Panc1 (cell line): ENCODE data around the gene DAPK1.

Experiments used
- TF ChIP-seq, protein P1 (sequence below): fragments of 450-650 bp; IDR thresholded peaks from 2 replicates; pipeline ENCODE4 v1.5.1; 2017; ENCODE audit warnings: mild to moderate bottlenecking
- TF ChIP-seq, protein P2 (sequence below), 2 experiments: IDR thresholded peaks; 2 replicates each; pipeline ENCODE4 v1.6.1; 2011 to 2012; ENCODE audit warnings: low read depth in 2 of 2, control low read depth in 1 of 2, low read length in 1 of 2, mild to moderate bottlenecking in 1 of 2, moderate library complexity in 1 of 2; ENCODE audit not compliant: insufficient read depth in 1 of 2

- TF ChIP-seq, protein P1, sequence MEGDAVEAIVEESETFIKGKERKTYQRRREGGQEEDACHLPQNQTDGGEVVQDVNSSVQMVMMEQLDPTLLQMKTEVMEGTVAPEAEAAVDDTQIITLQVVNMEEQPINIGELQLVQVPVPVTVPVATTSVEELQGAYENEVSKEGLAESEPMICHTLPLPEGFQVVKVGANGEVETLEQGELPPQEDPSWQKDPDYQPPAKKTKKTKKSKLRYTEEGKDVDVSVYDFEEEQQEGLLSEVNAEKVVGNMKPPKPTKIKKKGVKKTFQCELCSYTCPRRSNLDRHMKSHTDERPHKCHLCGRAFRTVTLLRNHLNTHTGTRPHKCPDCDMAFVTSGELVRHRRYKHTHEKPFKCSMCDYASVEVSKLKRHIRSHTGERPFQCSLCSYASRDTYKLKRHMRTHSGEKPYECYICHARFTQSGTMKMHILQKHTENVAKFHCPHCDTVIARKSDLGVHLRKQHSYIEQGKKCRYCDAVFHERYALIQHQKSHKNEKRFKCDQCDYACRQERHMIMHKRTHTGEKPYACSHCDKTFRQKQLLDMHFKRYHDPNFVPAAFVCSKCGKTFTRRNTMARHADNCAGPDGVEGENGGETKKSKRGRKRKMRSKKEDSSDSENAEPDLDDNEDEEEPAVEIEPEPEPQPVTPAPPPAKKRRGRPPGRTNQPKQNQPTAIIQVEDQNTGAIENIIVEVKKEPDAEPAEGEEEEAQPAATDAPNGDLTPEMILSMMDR, result no peak
- TF ChIP-seq, protein P2, sequence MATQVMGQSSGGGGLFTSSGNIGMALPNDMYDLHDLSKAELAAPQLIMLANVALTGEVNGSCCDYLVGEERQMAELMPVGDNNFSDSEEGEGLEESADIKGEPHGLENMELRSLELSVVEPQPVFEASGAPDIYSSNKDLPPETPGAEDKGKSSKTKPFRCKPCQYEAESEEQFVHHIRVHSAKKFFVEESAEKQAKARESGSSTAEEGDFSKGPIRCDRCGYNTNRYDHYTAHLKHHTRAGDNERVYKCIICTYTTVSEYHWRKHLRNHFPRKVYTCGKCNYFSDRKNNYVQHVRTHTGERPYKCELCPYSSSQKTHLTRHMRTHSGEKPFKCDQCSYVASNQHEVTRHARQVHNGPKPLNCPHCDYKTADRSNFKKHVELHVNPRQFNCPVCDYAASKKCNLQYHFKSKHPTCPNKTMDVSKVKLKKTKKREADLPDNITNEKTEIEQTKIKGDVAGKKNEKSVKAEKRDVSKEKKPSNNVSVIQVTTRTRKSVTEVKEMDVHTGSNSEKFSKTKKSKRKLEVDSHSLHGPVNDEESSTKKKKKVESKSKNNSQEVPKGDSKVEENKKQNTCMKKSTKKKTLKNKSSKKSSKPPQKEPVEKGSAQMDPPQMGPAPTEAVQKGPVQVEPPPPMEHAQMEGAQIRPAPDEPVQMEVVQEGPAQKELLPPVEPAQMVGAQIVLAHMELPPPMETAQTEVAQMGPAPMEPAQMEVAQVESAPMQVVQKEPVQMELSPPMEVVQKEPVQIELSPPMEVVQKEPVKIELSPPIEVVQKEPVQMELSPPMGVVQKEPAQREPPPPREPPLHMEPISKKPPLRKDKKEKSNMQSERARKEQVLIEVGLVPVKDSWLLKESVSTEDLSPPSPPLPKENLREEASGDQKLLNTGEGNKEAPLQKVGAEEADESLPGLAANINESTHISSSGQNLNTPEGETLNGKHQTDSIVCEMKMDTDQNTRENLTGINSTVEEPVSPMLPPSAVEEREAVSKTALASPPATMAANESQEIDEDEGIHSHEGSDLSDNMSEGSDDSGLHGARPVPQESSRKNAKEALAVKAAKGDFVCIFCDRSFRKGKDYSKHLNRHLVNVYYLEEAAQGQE (IDR thresholded peaks at IDR 0.05; ENCODE audit: insufficient read depth in 1 of 2, low read depth in 2 of 2, low read length in 1 of 2), result no peak
Observed at GRCh38 chr9:87529671-87530070, 32.0 kb downstream of the DAPK1 start.
